ENCODE results near the gene CADM2.

DNA sequence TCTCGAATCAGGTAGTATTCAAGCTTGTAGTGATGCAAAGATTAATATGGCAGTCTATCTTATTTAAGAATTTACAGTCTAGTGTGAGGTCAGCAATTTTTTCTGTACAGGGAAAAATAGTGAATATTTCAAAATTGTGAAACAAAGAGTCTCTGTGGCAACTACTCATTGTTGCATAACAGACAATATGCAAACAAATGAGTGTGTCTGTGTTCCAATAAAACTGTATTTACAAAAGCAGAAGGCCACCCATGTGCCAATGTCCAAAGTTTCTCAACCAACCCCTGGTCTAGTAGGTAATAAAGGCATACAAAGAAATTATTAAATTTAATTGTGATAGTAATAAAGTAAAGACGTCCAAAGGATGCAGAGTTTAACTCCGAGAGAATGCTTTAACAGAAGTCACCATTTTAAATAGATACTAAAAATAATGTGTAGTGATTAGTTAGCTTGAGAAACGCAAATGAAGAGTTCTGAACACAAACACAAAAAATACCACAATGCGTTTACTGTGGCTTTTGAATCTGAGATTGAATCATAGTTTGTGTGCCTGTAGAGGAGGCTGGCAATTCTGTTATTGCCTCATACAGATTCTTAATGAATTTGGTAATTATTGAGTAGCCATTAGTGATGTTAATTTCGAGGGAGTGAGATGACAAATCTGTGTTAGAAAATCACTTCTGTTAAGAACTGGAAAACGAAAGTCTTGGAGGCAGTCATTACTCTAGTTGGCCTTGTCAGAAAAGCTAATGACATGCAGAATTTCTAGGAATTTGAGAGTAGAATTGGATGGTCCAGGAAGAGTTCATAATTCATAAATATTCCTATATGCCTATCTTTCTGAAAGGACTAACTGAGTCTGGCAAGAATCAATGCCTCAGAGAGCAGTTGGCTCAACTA lies 48.7 kb downstream of the CADM2 start:
- TF ChIP-seq POLR2AphosphoS5 (IDR thresholded peaks at IDR 0.05), result no peak
- TF ChIP-seq, protein P1, sequence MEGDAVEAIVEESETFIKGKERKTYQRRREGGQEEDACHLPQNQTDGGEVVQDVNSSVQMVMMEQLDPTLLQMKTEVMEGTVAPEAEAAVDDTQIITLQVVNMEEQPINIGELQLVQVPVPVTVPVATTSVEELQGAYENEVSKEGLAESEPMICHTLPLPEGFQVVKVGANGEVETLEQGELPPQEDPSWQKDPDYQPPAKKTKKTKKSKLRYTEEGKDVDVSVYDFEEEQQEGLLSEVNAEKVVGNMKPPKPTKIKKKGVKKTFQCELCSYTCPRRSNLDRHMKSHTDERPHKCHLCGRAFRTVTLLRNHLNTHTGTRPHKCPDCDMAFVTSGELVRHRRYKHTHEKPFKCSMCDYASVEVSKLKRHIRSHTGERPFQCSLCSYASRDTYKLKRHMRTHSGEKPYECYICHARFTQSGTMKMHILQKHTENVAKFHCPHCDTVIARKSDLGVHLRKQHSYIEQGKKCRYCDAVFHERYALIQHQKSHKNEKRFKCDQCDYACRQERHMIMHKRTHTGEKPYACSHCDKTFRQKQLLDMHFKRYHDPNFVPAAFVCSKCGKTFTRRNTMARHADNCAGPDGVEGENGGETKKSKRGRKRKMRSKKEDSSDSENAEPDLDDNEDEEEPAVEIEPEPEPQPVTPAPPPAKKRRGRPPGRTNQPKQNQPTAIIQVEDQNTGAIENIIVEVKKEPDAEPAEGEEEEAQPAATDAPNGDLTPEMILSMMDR (IDR thresholded peaks at IDR 0.05), result no peak

Measured in upper lobe of left lung (tissue), 4 donors.